Measurements from ENCODE around the gene RRP1.

DNA sequence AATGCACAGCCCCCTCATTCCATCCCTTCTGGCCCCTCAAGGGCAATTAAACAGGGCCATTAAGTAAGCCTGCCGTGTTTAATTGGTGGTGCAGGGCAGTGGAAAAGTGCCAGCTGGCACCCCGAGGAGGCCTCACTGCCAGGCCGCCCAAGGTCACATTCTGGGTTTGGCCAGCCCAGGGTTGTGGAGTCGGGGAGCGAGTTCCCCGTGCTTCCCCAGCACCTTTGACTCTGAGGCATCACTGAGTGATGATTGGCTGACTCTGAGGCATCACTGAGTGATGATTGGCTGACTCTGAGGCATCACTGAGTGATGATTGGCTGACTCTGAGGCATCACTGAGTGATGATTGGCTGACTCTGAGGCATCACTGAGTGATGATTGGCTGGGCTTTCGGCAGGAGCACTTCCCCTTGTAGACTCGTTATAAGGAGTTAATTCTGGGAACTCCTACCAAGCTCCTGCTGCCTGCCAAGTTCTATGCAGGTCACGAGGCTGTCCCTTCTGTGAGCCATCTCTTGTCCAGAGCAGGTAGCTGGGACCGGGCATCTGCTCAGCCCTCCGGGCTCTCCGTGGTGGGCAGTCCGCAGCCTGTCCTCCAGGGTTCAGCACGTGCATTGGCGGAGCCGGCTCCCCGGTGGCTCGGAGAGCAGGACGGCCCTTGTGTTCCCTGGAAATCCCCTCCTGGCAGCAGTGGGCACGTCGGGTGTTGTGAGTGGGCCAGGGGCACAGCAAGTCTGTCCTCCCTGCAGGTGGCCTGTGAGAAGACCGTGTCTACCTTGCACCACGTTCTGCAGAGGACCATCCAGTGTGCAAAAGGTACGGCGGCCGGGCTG is 34.2 kb upstream of the RRP1 start:
- TF ChIP-seq ZNF274 (IDR thresholded peaks at IDR 0.05; ENCODE audit: low read depth, low read length) (no peak), SUZ12 (IDR thresholded peaks at IDR 0.05; ENCODE audit: extremely low read depth, insufficient read depth, insufficient read length) (no peak), YY1 (IDR thresholded peaks at IDR 0.05; ENCODE audit: insufficient read depth, insufficient read length) (no peak)
